Panc1 (cell line): ENCODE data around the gene SEPTIN5. TPM values are rescaled to one million over a fixed set of nuclear protein-coding genes. Genes with fewer than 3 reads are reported as not detected.

Experiments used
- ATAC-seq: fragments of 200-7000 bp; cut with Tn5 transposase; 2 replicates; pipeline ENCODE4 v1.9.1; 2020; ENCODE audit warnings: mild to moderate bottlenecking, moderate library complexity
- BruUV-seq: library from RNA; stranded (reverse); fragments of 400-500 nt; replicated peaks from 2 replicates; lab custom pipeline; 2021; lab: Mats Ljungman, UMichigan
- CTCF ChIA-PET: fragments of 300-600 bp; sonication (Branson Sonifier 250); formaldehyde crosslinking; loops from one replicate; lab custom pipeline; 2022; ENCODE audit warnings: antibody characterized with exemption; lab: Charles Lee
- POLR2A ChIA-PET: fragments of 300-600 bp; sonication (Branson Sonifier 250); formaldehyde crosslinking; loops from one replicate; lab custom pipeline; 2022; ENCODE audit warnings: antibody characterized with exemption; lab: Charles Lee
- DNase-seq: peaks from one replicate; pipeline ENCODE4 v3.0.0-alpha.2; 2010; ENCODE audit warnings: low read depth, low spot score
- H3K27ac ChIP-seq: 2 replicates; pipeline ENCODE4 v1.5.1; 2011; ENCODE audit warnings: mild to moderate bottlenecking, low read length, inconsistent platforms
- H3K27me3 ChIP-seq: fragments of 200-500 bp; sonication (Bioruptor generic); 2 replicates; pipeline ENCODE4 v1.6.0; 2014; ENCODE audit warnings: low read length, inconsistent platforms; ENCODE audit not compliant: control insufficient read depth, insufficient read depth
- H3K36me3 ChIP-seq: fragments of 200-500 bp; sonication (Bioruptor generic); 2 replicates; pipeline ENCODE4 v1.5.1; 2014; ENCODE audit warnings: inconsistent platforms, mild to moderate bottlenecking, low read length, moderate library complexity; ENCODE audit not compliant: control insufficient read depth, insufficient read depth
- H3K4me1 ChIP-seq: 2 replicates; pipeline ENCODE4 v1.5.1; 2011; ENCODE audit warnings: inconsistent platforms, mild to moderate bottlenecking, low read length, moderate library complexity; ENCODE audit not compliant: control insufficient read depth, insufficient read depth
- H3K4me3 ChIP-seq, 2 experiments: 2 replicates each; pipeline ENCODE4 v1.5.1; 2011 to 2012; ENCODE audit warnings: low read depth in 2 of 2, low read length in 2 of 2, mild to moderate bottlenecking in 2 of 2, inconsistent platforms in 1 of 2, moderate library complexity in 1 of 2
- H3K9me3 ChIP-seq: fragments of 200-500 bp; sonication (Bioruptor generic); 2 replicates; pipeline ENCODE4 v1.5.1; 2014; ENCODE audit warnings: low read depth, mild to moderate bottlenecking, inconsistent platforms, low read length, moderate library complexity; ENCODE audit not compliant: control insufficient read depth, insufficient read depth
- CTCF ChIP-seq: fragments of 450-650 bp; IDR thresholded peaks from 2 replicates; pipeline ENCODE4 v1.5.1; 2017; ENCODE audit warnings: mild to moderate bottlenecking
- POLR2AphosphoS5 ChIP-seq: IDR thresholded peaks from 2 replicates; pipeline ENCODE4 v1.6.1; 2012; ENCODE audit warnings: mild to moderate bottlenecking, low read depth, low read length, moderate library complexity
- REST ChIP-seq, 2 experiments: IDR thresholded peaks; 2 replicates each; pipeline ENCODE4 v1.6.1; 2011 to 2012; ENCODE audit warnings: low read depth in 2 of 2, control low read depth in 1 of 2, low read length in 1 of 2, mild to moderate bottlenecking in 1 of 2, moderate library complexity in 1 of 2; ENCODE audit not compliant: insufficient read depth in 1 of 2
- SIN3A ChIP-seq: IDR thresholded peaks from 2 replicates; pipeline ENCODE4 v1.6.1; 2012; ENCODE audit warnings: low read depth, mild to moderate bottlenecking, low read length, moderate library complexity, borderline replicate concordance; ENCODE audit not compliant: insufficient read depth
- TCF7L2 ChIP-seq: IDR thresholded peaks from 2 replicates; pipeline ENCODE4 v1.6.1; 2011; ENCODE audit warnings: mild to moderate bottlenecking, low read depth, low read length, inconsistent platforms
- in situ Hi-C: cut with HindIII; loops from 2 replicates; pipeline ENCODE4 v1.10.0; 2016; ENCODE audit warnings: low sequenced_read_pairs, low pct_unique_long_range_greater_than_20kb
- intact Hi-C: fragments of 100-400 bp; cut with micrococcal nuclease; formaldehyde crosslinking; loops from one replicate; pipeline ENCODE4 v1.10.0; 2022; ENCODE audit not compliant: unreplicated experiment
- total RNA-seq: library from RNA; stranded (reverse); gene quantifications from one replicate; pipeline ENCODE4 v1.2.1, GENCODE V29; 2021; ENCODE audit not compliant: unreplicated experiment

The SEPTIN5 gene
- total RNA-seq, 1 experiment from 2014 or later: 17.2 TPM

- Histone ChIP-seq H3K4me3 (no peak overlapping the region), H3K27me3 (no peaks in the 10 kb centered on the region), H3K36me3 (no peaks in the 10 kb centered on the region), H3K9me3 (peaks cover 2% of the 10 kb centered on the region; the same call in 1 of the 2 replicates), H3K27ac (no peak overlapping the region), H3K4me1 (no peaks in the 10 kb centered on the region)
- intact Hi-C loops (no loop called here), in situ Hi-C loops (no loop called here)
- POLR2A ChIA-PET: no interaction called here
- no peak for ATAC-seq
- no peak for DNase-seq
- no TSS peak for BruUV-seq
- TF ChIP-seq SIN3A (no peak), REST (IDR thresholded peaks at IDR 0.05; ENCODE audit: insufficient read depth in 1 of 2, low read depth in 2 of 2, low read length in 1 of 2) (no peak), TCF7L2 (no peak), POLR2AphosphoS5 (no peak), CTCF (no peak)
- CTCF ChIA-PET: interaction anchor here (1.3 kb wide), 1 partner anchor 11 kb away, joined by 5 read pairs; no protein-coding TSS in a partner anchor
These were observed 33.1 kb upstream of the SEPTIN5 start for GRCh38 chr22:19680911-19681862.

- intact Hi-C loops: no loop called here
- TF ChIP-seq TCF7L2 (no peak), SIN3A (no peak), POLR2AphosphoS5 (no peak), REST (IDR thresholded peaks at IDR 0.05; ENCODE audit: insufficient read depth in 1 of 2, low read depth in 2 of 2, low read length in 1 of 2) (no peak), CTCF (no peak)
- POLR2A ChIA-PET: no interaction called here
- ATAC-seq: no peak
- no peaks in the 10 kb centered on the region for H3K4me1 ChIP-seq
- peaks cover 2% of the 10 kb centered on the region; the same call in 1 of the 2 replicates for H3K9me3 ChIP-seq
- DNase-seq: no peak
- BruUV-seq: no TSS peak
- in situ Hi-C loops: no loop called here
- CTCF ChIA-PET: no interaction called here
- H3K36me3 ChIP-seq: no peaks in the 10 kb centered on the region
- no peak overlapping the region for H3K27ac ChIP-seq
- no peaks in the 10 kb centered on the region for H3K27me3 ChIP-seq
- no peak overlapping the region for H3K4me3 ChIP-seq
These were observed 32.4 kb upstream of the SEPTIN5 start for GRCh38 chr22:19681863-19682245.
